ENCODE results near the gene KCNH1. TPM values are rescaled to one million over a fixed set of nuclear protein-coding genes. Genes with fewer than 3 reads are reported as not detected.

The KCNH1 gene
- polyA plus RNA-seq, 1 donor from 2014 or later: 3.9 TPM

GRCh38 chr1:210776712-210777111 is 357.2 kb downstream of the KCNH1 start:
- no peak overlapping the region for H3K4me2 ChIP-seq (ENCODE audit: low read length)
- no peaks in the 10 kb centered on the region for H3K36me3 ChIP-seq (ENCODE audit: insufficient read depth, low read length)
- H4K20me1 ChIP-seq (ENCODE audit: insufficient read depth): no peaks in the 10 kb centered on the region
- no peak overlapping the region for H3K9ac ChIP-seq (ENCODE audit: low read length)
- H3K9me3 ChIP-seq (ENCODE audit: low read length): no peaks in the 10 kb centered on the region
- no peaks in the 10 kb centered on the region for H3K27me3 ChIP-seq (ENCODE audit: insufficient read depth, low read depth, low read length)
- TF ChIP-seq EP300 (conservative IDR thresholded peaks at IDR 0.05; ENCODE audit: poor library complexity, severe bottlenecking): no peak
- TF ChIP-seq MXI1 (conservative IDR thresholded peaks at IDR 0.05; ENCODE audit: poor library complexity, severe bottlenecking): no peak
- TF ChIP-seq POLR2AphosphoS5 (IDR thresholded peaks at IDR 0.05): no peak
- TF ChIP-seq EZH2 (IDR thresholded peaks at IDR 0.05; ENCODE audit: borderline replicate concordance, insufficient read depth, low read length, poor library complexity, severe bottlenecking): no peak
- no peak for TF ChIP-seq TAF1 (IDR thresholded peaks at IDR 0.05; ENCODE audit: low read depth)
- TF ChIP-seq RAD21 (conservative IDR thresholded peaks at IDR 0.05): no peak
- no peak for TF ChIP-seq CTCF (IDR thresholded peaks at IDR 0.05; ENCODE audit: poor library complexity, severe bottlenecking)
- TF ChIP-seq SMC3 (conservative IDR thresholded peaks at IDR 0.05; ENCODE audit: poor library complexity): no peak
- no peak for TF ChIP-seq REST (IDR thresholded peaks at IDR 0.05; ENCODE audit: borderline replicate concordance)
- no peaks in the 10 kb centered on the region for H3K79me2 ChIP-seq (replicated peaks; ENCODE audit: insufficient read depth, low read length)
- H2AFZ ChIP-seq (ENCODE audit: low read depth, low read length): no peak overlapping the region
- H3K4me3 ChIP-seq (ENCODE audit: low read length): no peak overlapping the region
- H3K9me2 ChIP-seq (ENCODE audit: insufficient read depth, low read length): no peaks in the 10 kb centered on the region
- H3K27ac ChIP-seq (ENCODE audit: low read length): no peak overlapping the region
- H3F3A ChIP-seq (ENCODE audit: insufficient read depth, low read length, poor library complexity, severe bottlenecking): no peaks in the 10 kb centered on the region

- Histone ChIP-seq H3K4me2 (ENCODE audit: low read length) (no peak overlapping the region), H3K9me3 (ENCODE audit: low read length) (no peaks in the 10 kb centered on the region), H3K79me2 (replicated peaks; ENCODE audit: insufficient read depth, low read length) (no peaks in the 10 kb centered on the region), H3K27me3 (ENCODE audit: insufficient read depth, low read depth, low read length) (no peaks in the 10 kb centered on the region), H3F3A (ENCODE audit: insufficient read depth, low read length, poor library complexity, severe bottlenecking) (no peaks in the 10 kb centered on the region), H3K27ac (ENCODE audit: low read length) (no peak overlapping the region), H3K36me3 (ENCODE audit: insufficient read depth, low read length) (no peaks in the 10 kb centered on the region), H3K9ac (ENCODE audit: low read length) (no peak overlapping the region), H3K9me2 (ENCODE audit: insufficient read depth, low read length) (no peaks in the 10 kb centered on the region), H2AFZ (ENCODE audit: low read depth, low read length) (no peak overlapping the region), H3K4me3 (ENCODE audit: low read length) (no peak overlapping the region), H4K20me1 (ENCODE audit: insufficient read depth) (no peaks in the 10 kb centered on the region)
- TF ChIP-seq REST (IDR thresholded peaks at IDR 0.05; ENCODE audit: borderline replicate concordance): no peak
- no peak for TF ChIP-seq TAF1 (IDR thresholded peaks at IDR 0.05; ENCODE audit: low read depth)
- no peak for TF ChIP-seq EZH2 (IDR thresholded peaks at IDR 0.05; ENCODE audit: borderline replicate concordance, insufficient read depth, low read length, poor library complexity, severe bottlenecking)
- TF ChIP-seq POLR2AphosphoS5 (IDR thresholded peaks at IDR 0.05): no peak
- TF ChIP-seq EP300 (conservative IDR thresholded peaks at IDR 0.05; ENCODE audit: poor library complexity, severe bottlenecking): no peak
- no peak for TF ChIP-seq MXI1 (conservative IDR thresholded peaks at IDR 0.05; ENCODE audit: poor library complexity, severe bottlenecking)
- no peak for TF ChIP-seq CTCF (IDR thresholded peaks at IDR 0.05; ENCODE audit: poor library complexity, severe bottlenecking)
- no peak for TF ChIP-seq SMC3 (conservative IDR thresholded peaks at IDR 0.05; ENCODE audit: poor library complexity)
- TF ChIP-seq RAD21 (conservative IDR thresholded peaks at IDR 0.05): no peak
These were observed 358.7 kb downstream of the KCNH1 start for GRCh38 chr1:210775289-210775688.

All from neural cell (in vitro differentiated cells).